ENCODE data around the gene ZNF133.
A peak's percentile ranks its signal among the peaks of the same experiment; 100 is the strongest.
"Not testable (repeated sequence)": the region's sequence is repeated elsewhere in the genome, so short reads cannot be mapped to it uniquely, and the experiment has no call there.

Gene ZNF133

DNA sequence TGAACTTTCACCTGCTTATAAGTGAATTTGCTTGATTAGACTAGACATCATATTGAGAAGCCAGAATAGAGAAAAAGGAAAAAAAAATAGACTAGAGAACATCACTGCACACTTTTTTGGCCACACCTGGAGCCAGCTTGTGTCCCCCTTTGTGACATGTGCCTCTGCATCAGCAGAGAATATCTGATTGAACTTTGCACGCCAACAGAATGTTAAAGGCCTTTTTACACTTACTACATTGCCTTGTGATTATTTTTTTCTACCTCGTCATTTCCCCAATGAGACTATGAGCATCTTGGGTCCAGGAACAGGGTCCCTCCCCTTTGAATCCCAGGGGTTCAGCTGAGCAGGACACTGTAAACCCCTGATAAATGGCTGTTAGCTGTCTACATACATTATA lies 17.2 kb upstream of the ZNF133 start (continued):
- TF ChIP-seq, protein P1, sequence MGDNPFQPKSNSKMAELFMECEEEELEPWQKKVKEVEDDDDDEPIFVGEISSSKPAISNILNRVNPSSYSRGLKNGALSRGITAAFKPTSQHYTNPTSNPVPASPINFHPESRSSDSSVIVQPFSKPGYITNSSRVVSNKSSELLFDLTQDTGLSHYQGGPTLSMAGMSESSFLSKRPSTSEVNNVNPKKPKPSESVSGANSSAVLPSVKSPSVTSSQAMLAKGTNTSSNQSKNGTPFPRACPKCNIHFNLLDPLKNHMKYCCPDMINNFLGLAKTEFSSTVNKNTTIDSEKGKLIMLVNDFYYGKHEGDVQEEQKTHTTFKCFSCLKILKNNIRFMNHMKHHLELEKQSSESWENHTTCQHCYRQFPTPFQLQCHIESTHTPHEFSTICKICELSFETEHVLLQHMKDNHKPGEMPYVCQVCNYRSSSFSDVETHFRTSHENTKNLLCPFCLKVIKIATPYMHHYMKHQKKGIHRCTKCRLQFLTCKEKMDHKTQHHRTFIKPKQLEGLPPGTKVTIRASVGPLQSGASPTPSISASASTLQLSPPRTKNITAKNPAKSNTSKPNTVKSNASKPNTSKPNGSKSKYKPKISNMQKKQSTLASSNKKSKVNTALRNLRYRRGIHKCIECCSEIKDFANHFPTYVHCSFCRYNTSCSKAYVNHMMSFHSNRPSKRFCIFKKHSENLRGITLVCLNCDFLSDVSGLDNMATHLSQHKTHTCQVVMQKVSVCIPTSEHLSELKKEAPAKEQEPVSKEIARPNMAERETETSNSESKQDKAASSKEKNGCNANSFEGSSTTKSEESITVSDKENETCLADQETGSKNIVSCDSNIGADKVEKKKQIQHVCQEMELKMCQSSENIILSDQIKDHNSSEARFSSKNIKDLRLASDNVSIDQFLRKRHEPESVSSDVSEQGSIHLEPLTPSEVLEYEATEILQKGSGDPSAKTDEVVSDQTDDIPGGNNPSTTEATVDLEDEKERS (tag by site-specific recombination; IDR thresholded peaks at IDR 0.05) = no peak
- no peak for TF ChIP-seq KLF8 (tag by site-specific recombination; IDR thresholded peaks at IDR 0.05)

DNA sequence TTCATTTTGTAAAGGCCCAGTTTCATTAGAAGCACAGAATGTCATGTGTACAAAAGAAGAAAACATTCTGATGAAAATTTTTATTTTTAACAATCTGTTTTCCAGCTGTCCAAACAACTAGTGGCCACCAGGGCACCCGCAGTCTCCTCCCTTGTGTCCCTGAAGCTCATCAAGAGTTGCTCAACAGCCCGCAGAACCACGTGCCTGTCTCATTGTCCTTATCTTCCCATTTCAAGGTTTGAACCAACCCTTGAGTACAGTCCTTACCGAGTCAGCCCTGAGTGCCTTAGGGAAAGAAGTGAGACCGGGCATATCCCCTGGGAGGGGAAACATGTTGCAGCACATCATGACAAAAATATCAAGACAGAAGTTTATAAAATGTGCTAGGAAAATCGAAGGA lies 15.9 kb upstream of the ZNF133 start:
- no peaks in the 10 kb centered on the region for H3K9me3 ChIP-seq (ENCODE audit: control insufficient read depth, insufficient read depth, low read depth, low read length)
- H3K27ac ChIP-seq (ENCODE audit: extremely low read depth, low read depth, low read length) = no peak overlapping the region
- H3K4me3 ChIP-seq (ENCODE audit: low read depth, low read length) = no peak overlapping the region
- TF ChIP-seq, protein P2, sequence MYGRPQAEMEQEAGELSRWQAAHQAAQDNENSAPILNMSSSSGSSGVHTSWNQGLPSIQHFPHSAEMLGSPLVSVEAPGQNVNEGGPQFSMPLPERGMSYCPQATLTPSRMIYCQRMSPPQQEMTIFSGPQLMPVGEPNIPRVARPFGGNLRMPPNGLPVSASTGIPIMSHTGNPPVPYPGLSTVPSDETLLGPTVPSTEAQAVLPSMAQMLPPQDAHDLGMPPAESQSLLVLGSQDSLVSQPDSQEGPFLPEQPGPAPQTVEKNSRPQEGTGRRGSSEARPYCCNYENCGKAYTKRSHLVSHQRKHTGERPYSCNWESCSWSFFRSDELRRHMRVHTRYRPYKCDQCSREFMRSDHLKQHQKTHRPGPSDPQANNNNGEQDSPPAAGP (tag by site-specific recombination; IDR thresholded peaks at IDR 0.05) = no peak
- no peaks in the 10 kb centered on the region for H3K36me3 ChIP-seq (ENCODE audit: control insufficient read depth in 2 of 2, insufficient read depth in 1 of 2, low read length in 2 of 2)
- CTCF ChIA-PET = no interaction called here
- no peaks in the 10 kb centered on the region for H3K4me1 ChIP-seq (ENCODE audit: control insufficient read depth, insufficient read depth, low read length)
- POLR2A ChIA-PET = no interaction called here

DNA sequence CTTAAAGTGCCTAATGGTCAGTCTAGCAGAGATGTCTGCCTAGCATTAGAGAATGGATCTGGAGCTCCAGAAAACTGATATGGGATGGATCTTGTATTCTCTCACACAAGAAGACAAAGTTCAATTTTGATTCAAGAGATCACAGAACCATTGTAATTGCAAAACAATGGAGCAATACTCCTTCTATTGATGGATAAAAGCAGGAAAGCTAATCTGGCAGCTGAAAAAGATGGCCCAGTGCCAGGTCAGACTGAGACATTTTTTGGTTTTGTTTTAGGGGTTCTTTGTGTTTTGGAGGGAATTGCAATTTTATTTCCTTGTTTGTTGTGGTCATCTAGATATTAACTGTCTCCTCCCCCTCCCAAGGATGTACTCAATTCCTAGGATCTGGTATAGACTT lies 14.6 kb upstream of the ZNF133 start:
- Histone ChIP-seq H3K9me3 (ENCODE audit: control insufficient read depth, insufficient read depth, low read depth, low read length) (no peaks in the 10 kb centered on the region), H3K27ac (ENCODE audit: extremely low read depth, low read depth, low read length) (no peak overlapping the region), H3K4me1 (ENCODE audit: control insufficient read depth, insufficient read depth, low read length) (no peaks in the 10 kb centered on the region), H3K36me3 (ENCODE audit: control insufficient read depth in 2 of 2, insufficient read depth in 1 of 2, low read length in 2 of 2) (no peaks in the 10 kb centered on the region), H3K4me3 (ENCODE audit: low read depth, low read length) (no peak overlapping the region)
- TF ChIP-seq SP7 (tag by site-specific recombination; IDR thresholded peaks at IDR 0.05) = no peak
- TF ChIP-seq ZNF621 (tag by site-specific recombination; IDR thresholded peaks at IDR 0.05) = no peak
- TF ChIP-seq, protein P3, sequence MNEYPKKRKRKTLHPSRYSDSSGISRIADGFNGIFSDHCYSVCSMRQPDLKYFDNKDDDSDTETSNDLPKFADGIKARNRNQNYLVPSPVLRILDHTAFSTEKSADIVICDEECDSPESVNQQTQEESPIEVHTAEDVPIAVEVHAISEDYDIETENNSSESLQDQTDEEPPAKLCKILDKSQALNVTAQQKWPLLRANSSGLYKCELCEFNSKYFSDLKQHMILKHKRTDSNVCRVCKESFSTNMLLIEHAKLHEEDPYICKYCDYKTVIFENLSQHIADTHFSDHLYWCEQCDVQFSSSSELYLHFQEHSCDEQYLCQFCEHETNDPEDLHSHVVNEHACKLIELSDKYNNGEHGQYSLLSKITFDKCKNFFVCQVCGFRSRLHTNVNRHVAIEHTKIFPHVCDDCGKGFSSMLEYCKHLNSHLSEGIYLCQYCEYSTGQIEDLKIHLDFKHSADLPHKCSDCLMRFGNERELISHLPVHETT (tag by site-specific recombination; IDR thresholded peaks at IDR 0.05) = no peak
- ChIA-PET POLR2A (no interaction called here), CTCF (interaction anchor here (0.8 kb wide), 1 partner anchor 24 kb away, joined by 4 read pairs; no protein-coding TSS in a partner anchor)

DNA sequence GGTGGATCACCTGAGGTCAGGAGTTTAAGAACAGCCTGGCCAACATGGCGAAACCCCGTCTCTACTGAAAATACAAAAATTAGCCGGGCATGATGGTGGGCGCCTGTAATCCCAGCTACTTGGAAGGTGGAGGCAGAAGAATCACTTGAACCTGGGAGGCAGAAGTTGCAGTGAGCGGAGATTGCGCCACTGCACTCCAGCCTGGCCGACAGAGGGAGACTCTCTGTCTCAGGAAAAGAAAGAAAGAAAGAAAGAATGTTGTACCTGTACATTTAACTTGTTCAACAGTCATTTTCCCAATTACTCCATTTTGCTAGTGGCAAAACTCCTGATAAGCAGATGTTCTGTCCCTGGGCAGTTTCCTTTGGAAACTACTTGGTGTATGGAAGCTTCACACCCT lies 12.4 kb upstream of the ZNF133 start:
- H3K27ac ChIP-seq (ENCODE audit: extremely low read depth, low read depth, low read length); H3K9me3 ChIP-seq (ENCODE audit: control insufficient read depth, insufficient read depth, low read depth, low read length); H3K36me3 ChIP-seq (ENCODE audit: control insufficient read depth in 2 of 2, insufficient read depth in 1 of 2, low read length in 2 of 2); H3K4me3 ChIP-seq (ENCODE audit: low read depth, low read length); POLR2A ChIA-PET; H3K4me1 ChIP-seq (ENCODE audit: control insufficient read depth, insufficient read depth, low read length): not testable (repeated sequence)
- CTCF ChIA-PET = interaction anchor here (0.6 to 1.7 kb wide), 20 partner anchors 8 to 408 kb away, joined by 3 to 16 read pairs (median 4); partner anchors contain the start of gene ZNF133

DNA sequence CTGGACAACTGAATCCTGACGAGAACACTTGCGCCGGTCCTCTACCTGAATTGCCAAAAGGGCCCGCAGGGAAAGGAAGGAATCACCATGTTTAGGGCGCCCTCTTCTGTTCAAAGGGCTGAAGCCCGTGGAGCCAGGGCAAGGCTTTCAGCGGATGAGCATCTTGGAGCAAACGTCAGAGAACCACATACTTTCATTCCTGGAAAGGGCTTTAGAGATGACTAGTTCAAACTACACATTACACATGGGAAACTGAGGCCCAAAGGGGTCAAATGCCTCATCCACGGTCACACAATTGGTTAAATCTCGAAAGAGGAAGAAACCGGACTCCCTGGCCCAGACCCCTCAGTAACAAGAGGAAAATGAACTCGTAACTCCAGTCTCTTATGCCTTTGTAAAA lies 11.5 kb upstream of the ZNF133 start:
- no peaks in the 10 kb centered on the region for H3K4me1 ChIP-seq (ENCODE audit: control insufficient read depth, insufficient read depth, low read length)
- POLR2A ChIA-PET = no interaction called here
- H3K27ac ChIP-seq (ENCODE audit: extremely low read depth, low read depth, low read length) = no peak overlapping the region
- no peaks in the 10 kb centered on the region for H3K9me3 ChIP-seq (ENCODE audit: control insufficient read depth, insufficient read depth, low read depth, low read length)
- CTCF ChIA-PET = interaction anchor here (0.6 to 1.7 kb wide), 18 partner anchors 9 to 348 kb away, joined by 3 to 16 read pairs (median 4); partner anchors contain the start of gene ZNF133
- H3K36me3 ChIP-seq (ENCODE audit: control insufficient read depth in 2 of 2, insufficient read depth in 1 of 2, low read length in 2 of 2) = no peaks in the 10 kb centered on the region
- no peak overlapping the region for H3K4me3 ChIP-seq (ENCODE audit: low read depth, low read length)
- TF ChIP-seq ZNF701 (tag by site-specific recombination; IDR thresholded peaks at IDR 0.05) (no peak), ZNF660 (tag by site-specific recombination; IDR thresholded peaks at IDR 0.05) (peak; percentile 65; the same call in 1 of the 2 replicates), ZBTB8A (tag by site-specific recombination; IDR thresholded peaks at IDR 0.05) (peak; percentile 37; the same call in 1 of the 2 replicates), ZNF404 (tag by site-specific recombination; IDR thresholded peaks at IDR 0.05) (no peak), ZSCAN30 (tag by site-specific recombination; IDR thresholded peaks at IDR 0.05) (0 out of 2 replicates have a peak, but pooled peaks have one; percentile 25), ZBTB21 (tag by site-specific recombination; IDR thresholded peaks at IDR 0.05) (no peak)
- TF ChIP-seq, protein P4, sequence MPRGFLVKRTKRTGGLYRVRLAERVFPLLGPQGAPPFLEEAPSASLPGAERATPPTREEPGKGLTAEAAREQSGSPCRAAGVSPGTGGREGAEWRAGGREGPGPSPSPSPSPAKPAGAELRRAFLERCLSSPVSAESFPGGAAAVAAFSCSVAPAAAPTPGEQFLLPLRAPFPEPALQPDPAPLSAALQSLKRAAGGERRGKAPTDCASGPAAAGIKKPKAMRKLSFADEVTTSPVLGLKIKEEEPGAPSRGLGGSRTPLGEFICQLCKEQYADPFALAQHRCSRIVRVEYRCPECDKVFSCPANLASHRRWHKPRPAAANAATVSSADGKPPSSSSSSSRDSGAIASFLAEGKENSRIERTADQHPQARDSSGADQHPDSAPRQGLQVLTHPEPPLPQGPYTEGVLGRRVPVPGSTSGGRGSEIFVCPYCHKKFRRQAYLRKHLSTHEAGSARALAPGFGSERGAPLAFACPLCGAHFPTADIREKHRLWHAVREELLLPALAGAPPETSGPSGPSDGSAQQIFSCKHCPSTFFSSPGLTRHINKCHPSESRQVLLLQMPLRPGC (tag by site-specific recombination; IDR thresholded peaks at IDR 0.05) = no peak
- TF ChIP-seq, protein P5, sequence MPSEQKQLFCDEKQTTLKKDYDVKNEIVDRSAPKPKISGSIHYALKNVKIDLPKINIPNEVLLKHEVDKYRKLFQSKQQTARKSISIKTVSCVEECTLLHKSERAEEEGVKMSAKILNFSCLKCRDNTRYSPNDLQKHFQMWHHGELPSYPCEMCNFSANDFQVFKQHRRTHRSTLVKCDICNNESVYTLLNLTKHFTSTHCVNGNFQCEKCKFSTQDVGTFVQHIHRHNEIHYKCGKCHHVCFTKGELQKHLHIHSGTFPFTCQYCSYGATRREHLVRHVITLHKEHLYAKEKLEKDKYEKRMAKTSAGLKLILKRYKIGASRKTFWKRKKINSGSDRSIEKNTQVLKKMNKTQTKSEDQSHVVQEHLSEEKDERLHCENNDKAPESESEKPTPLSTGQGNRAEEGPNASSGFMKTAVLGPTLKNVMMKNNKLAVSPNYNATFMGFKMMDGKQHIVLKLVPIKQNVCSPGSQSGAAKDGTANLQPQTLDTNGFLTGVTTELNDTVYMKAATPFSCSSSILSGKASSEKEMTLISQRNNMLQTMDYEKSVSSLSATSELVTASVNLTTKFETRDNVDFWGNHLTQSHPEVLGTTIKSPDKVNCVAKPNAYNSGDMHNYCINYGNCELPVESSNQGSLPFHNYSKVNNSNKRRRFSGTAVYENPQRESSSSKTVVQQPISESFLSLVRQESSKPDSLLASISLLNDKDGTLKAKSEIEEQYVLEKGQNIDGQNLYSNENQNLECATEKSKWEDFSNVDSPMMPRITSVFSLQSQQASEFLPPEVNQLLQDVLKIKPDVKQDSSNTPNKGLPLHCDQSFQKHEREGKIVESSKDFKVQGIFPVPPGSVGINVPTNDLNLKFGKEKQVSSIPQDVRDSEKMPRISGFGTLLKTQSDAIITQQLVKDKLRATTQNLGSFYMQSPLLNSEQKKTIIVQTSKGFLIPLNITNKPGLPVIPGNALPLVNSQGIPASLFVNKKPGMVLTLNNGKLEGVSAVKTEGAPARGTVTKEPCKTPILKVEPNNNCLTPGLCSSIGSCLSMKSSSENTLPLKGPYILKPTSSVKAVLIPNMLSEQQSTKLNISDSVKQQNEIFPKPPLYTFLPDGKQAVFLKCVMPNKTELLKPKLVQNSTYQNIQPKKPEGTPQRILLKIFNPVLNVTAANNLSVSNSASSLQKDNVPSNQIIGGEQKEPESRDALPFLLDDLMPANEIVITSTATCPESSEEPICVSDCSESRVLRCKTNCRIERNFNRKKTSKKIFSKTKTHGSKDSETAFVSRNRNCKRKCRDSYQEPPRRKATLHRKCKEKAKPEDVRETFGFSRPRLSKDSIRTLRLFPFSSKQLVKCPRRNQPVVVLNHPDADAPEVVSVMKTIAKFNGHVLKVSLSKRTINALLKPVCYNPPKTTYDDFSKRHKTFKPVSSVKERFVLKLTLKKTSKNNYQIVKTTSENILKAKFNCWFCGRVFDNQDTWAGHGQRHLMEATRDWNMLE (tag by site-specific recombination; conservative IDR thresholded peaks at IDR 0.05; ENCODE audit: low read depth) = peak; percentile 26; the same call in 1 of the 2 replicates

All from HEK293 (cell line).